GM18505 (cell line): Measurements from ENCODE around the gene FSHB.
"Not testable (repeated sequence)": the region's sequence is repeated elsewhere in the genome, so short reads cannot be mapped to it uniquely, and the experiment has no call there.

ENCODE experiments used
- ATAC-seq: cut with Tn5 transposase; IDR thresholded peaks from one replicate; pipeline ENCODE4 v1.9.1; 2021; ENCODE audit not compliant: unreplicated experiment
- POLR2A ChIP-seq: IDR thresholded peaks from 4 replicates; pipeline ENCODE4 v1.6.1; 2011; ENCODE audit warnings: borderline replicate concordance; ENCODE audit not compliant: insufficient read depth, insufficient read length; ENCODE audit errors: extremely low read depth

Gene FSHB

GRCh38 chr11:30230714-30231113, at the start of gene FSHB:
Gene FSHB (plus strand): TSS chr11:30231014. CDS start chr11:30231903, 889 bp downstream.
- no peak for TF ChIP-seq POLR2A
- ATAC-seq = no peak

- ATAC-seq = no peak
- TF ChIP-seq POLR2A = no peak
Observed at GRCh38 chr11:30186748-30187147, 44.1 kb upstream of the FSHB start.

- no peak for TF ChIP-seq POLR2A
- no peak for ATAC-seq
Observed at GRCh38 chr11:30192620-30193019, 38.2 kb upstream of the FSHB start.

- no peak for TF ChIP-seq POLR2A
- ATAC-seq = peak; percentile 97
Observed at GRCh38 chr11:30196400-30197206, 34.2 kb upstream of the FSHB start.

GRCh38 chr11:30197869-30198268, 32.9 kb upstream of the FSHB start:
- no peak for TF ChIP-seq POLR2A
- ATAC-seq = no peak

GRCh38 chr11:30202989-30203388, 27.8 kb upstream of the FSHB start:
- not testable (repeated sequence) for ATAC-seq

- TF ChIP-seq POLR2A = no peak
- ATAC-seq = no peak
Observed at GRCh38 chr11:30203850-30204249, 27.0 kb upstream of the FSHB start.

GRCh38 chr11:30206249-30206996, 24.4 kb upstream of the FSHB start:
- peak; percentile 74 for ATAC-seq
- TF ChIP-seq POLR2A = no peak

GRCh38 chr11:30210357-30210756, 20.5 kb upstream of the FSHB start:
- no peak for ATAC-seq
- no peak for TF ChIP-seq POLR2A

GRCh38 chr11:30216534-30216933, 14.3 kb upstream of the FSHB start:
- TF ChIP-seq POLR2A = no peak
- no peak for ATAC-seq

GRCh38 chr11:30218278-30218677, 12.5 kb upstream of the FSHB start:
- no peak for ATAC-seq
- TF ChIP-seq POLR2A = no peak

GRCh38 chr11:30225642-30226041, 5.2 kb upstream of the FSHB start:
- no peak for TF ChIP-seq POLR2A

GRCh38 chr11:30228323-30228884, 2.4 kb upstream of the FSHB start:
- ATAC-seq = no peak
- TF ChIP-seq POLR2A = no peak

More at GRCh38 chr11:30225642-30226041, 5.2 kb upstream of the FSHB start:
- no peak for ATAC-seq

- ATAC-seq = no peak
- no peak for TF ChIP-seq POLR2A
Observed at GRCh38 chr11:30239025-30239424, 8.2 kb downstream of the FSHB start.
